Neutrophil (primary cell): Measurements from ENCODE around the gene TREM1.

Experiments
- H3K27ac ChIP-seq: fragments of 200-600 bp; sonication (generic); 2 replicates; pipeline ENCODE4 v1.5.1; 2016; ENCODE audit warnings: mild to moderate bottlenecking, moderate library complexity
- H3K27me3 ChIP-seq: fragments of 200-600 bp; sonication (generic); 2 replicates; pipeline ENCODE4 v1.6.0; 2016; ENCODE audit warnings: mild to moderate bottlenecking
- H3K36me3 ChIP-seq: fragments of 200-600 bp; sonication (generic); 2 replicates; pipeline ENCODE4 v1.5.1; 2017
- H3K4me1 ChIP-seq, 2 experiments: fragments of 200-600 bp in 1 of 2; sonication (generic) in 1 of 2; 1 replicate in 1 of 2; 2 replicates in 1 of 2; pipeline versions ENCODE4 v1.5.1 to v1.6.1; 2013 to 2016; ENCODE audit warnings: low read depth in 1 of 2, low read length in 1 of 2, mild to moderate bottlenecking in 1 of 2, moderate library complexity in 1 of 2; ENCODE audit not compliant: control insufficient read depth in 1 of 2, insufficient read depth in 1 of 2
- H3K4me3 ChIP-seq, 2 experiments: fragments of 200-600 bp in 1 of 2; sonication (generic) in 1 of 2; 1 replicate in 1 of 2; 2 replicates in 1 of 2; pipeline ENCODE4 v1.5.1; 2013 to 2016; ENCODE audit warnings: low read depth in 1 of 2, low read length in 1 of 2, mild to moderate bottlenecking in 1 of 2, moderate library complexity in 1 of 2
- H3K9me3 ChIP-seq: fragments of 200-600 bp; sonication (generic); 2 replicates; pipeline ENCODE4 v1.5.1; 2016
- TF ChIP-seq, protein P1 (sequence below): fragments of 200-600 bp; sonication (generic); IDR thresholded peaks from 2 replicates; pipeline ENCODE4 v1.5.1; 2016; ENCODE audit warnings: antibody characterized with exemption

The TREM1 gene

GRCh38 chr6:41224800-41225199 lies 61.7 kb downstream of the TREM1 start:
- Histone ChIP-seq H3K27me3 (no peaks in the 10 kb centered on the region), H3K4me1 (peaks cover 45 to 52% of the 10 kb centered on the region in 2 experiments), H3K4me3 (no peak overlapping the region), H3K9me3 (no peaks in the 10 kb centered on the region), H3K27ac (no peak overlapping the region), H3K36me3 (no peaks in the 10 kb centered on the region)
- TF ChIP-seq, protein P1, sequence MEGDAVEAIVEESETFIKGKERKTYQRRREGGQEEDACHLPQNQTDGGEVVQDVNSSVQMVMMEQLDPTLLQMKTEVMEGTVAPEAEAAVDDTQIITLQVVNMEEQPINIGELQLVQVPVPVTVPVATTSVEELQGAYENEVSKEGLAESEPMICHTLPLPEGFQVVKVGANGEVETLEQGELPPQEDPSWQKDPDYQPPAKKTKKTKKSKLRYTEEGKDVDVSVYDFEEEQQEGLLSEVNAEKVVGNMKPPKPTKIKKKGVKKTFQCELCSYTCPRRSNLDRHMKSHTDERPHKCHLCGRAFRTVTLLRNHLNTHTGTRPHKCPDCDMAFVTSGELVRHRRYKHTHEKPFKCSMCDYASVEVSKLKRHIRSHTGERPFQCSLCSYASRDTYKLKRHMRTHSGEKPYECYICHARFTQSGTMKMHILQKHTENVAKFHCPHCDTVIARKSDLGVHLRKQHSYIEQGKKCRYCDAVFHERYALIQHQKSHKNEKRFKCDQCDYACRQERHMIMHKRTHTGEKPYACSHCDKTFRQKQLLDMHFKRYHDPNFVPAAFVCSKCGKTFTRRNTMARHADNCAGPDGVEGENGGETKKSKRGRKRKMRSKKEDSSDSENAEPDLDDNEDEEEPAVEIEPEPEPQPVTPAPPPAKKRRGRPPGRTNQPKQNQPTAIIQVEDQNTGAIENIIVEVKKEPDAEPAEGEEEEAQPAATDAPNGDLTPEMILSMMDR: no peak
